GM13976 (cell line): ENCODE measurements around the gene ADAMTS19.

Source experiments
- DNase-seq: peaks from one replicate; pipeline ENCODE4 v3.0.0; 2012; ENCODE audit warnings: low spot score
- CTCF ChIP-seq: IDR thresholded peaks from 2 replicates; pipeline ENCODE4 v1.5.1; 2012; ENCODE audit warnings: borderline replicate concordance, mild to moderate bottlenecking; ENCODE audit not compliant: insufficient read depth; ENCODE audit errors: extremely low read depth, missing control alignments, control extremely low read depth
- in situ Hi-C: fragments of 300-500 bp; cut with MboI; formaldehyde crosslinking; loops from one replicate; pipeline ENCODE4 v1.12.0; 2022; ENCODE audit warnings: low sequenced_read_pairs, mixed read lengths, inconsistent platforms; ENCODE audit not compliant: unreplicated experiment

ADAMTS19 gene

GRCh38 chr5:129465776-129466344 is 5.8 kb downstream of the ADAMTS19 start:
- in situ Hi-C loops: no loop called here
- no peak for DNase-seq
- no peak for TF ChIP-seq CTCF

- TF ChIP-seq CTCF: no peak
- DNase-seq: no peak
- in situ Hi-C loops: no loop called here
Observed at GRCh38 chr5:129474544-129474943, 14.4 kb downstream of the ADAMTS19 start.

GRCh38 chr5:129476751-129477150 is 16.7 kb downstream of the ADAMTS19 start:
- in situ Hi-C loops: no loop called here
- no peak for TF ChIP-seq CTCF
- DNase-seq: no peak

GRCh38 chr5:129477532-129477931 is 17.4 kb downstream of the ADAMTS19 start:
- no peak for DNase-seq
- TF ChIP-seq CTCF: no peak
- in situ Hi-C loops: no loop called here

GRCh38 chr5:129481161-129481560 is 21.1 kb downstream of the ADAMTS19 start:
- TF ChIP-seq CTCF: no peak
- in situ Hi-C loops: no loop called here
- no peak for DNase-seq

GRCh38 chr5:129496421-129496820 is 36.3 kb downstream of the ADAMTS19 start:
- no peak for TF ChIP-seq CTCF
- DNase-seq: no peak
- in situ Hi-C loops: no loop called here
